Smooth muscle cell of the brain vasculature (primary cell): Measurements from ENCODE around the gene MYPN.

Experiments
- DNase-seq: peaks from one replicate; pipeline ENCODE4 v3.0.0-alpha.2; 2012; ENCODE audit warnings: low read depth, low spot score

MYPN gene

GRCh38 chr10:68088740-68089139 is 20.5 kb upstream of the MYPN start:
- no peak for DNase-seq

- no peak for DNase-seq
These were observed 18.7 kb upstream of the MYPN start for GRCh38 chr10:68090586-68090985.

GRCh38 chr10:68092512-68092911 is 16.8 kb upstream of the MYPN start:
- no peak for DNase-seq

DNA sequence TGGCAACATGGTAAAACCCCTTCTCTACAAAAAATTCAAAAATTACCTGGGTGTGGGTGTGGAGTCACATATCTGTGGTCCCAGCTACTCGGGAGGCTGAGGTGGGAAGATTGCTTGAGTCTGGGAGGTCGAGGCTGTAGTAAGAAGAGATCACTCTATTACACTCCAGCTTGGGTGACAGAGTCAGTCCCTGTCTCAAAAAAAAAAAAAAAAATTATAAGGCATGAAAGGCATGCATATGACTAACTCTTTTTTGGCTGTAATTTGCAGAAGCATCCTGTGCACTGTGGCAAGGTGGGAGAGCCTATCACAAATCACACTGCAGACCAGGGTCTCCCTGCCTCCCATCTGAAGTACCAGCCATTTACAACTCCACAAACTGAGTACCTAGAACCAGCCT is 14.1 kb upstream of the MYPN start:
- no peak for DNase-seq

DNA sequence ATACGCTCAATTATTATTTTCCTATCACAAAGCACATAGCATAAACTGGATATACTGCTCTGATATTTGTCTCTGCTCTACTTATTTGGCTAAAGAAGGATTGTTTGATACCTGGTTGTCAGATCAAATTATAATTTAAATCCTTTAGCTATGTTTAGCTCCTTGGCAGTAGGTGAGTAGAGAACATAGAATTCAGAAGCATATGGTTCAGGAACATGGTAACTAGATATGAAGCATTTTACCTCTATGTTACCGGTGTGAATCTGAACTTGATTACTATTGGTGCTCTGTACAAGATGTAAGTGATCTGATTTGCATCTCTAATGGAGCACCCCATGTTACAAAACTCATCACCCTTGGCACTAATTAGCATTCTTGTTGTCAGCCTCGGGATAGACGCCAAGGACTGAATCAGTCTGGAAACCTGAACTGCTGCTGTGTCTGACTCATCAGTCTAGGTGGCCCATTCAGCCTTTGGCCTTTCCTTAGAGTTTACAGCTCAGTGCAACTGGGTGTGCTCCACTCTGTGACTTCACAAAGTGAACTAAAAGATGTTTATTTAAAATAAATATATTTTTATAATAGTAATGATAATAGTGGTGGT is 12.3 kb upstream of the MYPN start:
- peak; percentile 57 for DNase-seq

DNA sequence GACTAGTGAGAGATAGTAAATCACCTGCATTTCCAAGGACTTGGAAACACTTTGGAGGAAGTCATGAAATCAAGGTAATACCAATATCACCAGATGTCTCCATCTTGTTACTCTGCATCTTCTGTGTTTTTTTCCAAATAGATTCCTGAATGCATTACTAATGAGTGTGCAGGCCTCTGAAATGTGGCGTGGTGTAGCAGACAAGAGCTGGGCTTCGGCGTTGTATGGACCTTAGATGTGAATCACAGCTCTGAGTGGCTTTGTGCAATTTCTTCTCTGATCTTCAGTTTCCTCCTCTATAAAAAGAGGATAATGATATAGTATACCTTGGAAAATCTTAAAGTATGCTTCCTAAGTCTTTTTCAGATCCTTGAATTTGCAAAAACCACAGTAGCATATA is 9.6 kb upstream of the MYPN start:
- DNase-seq, result no peak

- DNase-seq, result no peak
These were observed 8.2 kb upstream of the MYPN start for GRCh38 chr10:68101066-68101465.

GRCh38 chr10:68103261-68103878 is 5.9 kb upstream of the MYPN start:
- DNase-seq, result no peak

DNA sequence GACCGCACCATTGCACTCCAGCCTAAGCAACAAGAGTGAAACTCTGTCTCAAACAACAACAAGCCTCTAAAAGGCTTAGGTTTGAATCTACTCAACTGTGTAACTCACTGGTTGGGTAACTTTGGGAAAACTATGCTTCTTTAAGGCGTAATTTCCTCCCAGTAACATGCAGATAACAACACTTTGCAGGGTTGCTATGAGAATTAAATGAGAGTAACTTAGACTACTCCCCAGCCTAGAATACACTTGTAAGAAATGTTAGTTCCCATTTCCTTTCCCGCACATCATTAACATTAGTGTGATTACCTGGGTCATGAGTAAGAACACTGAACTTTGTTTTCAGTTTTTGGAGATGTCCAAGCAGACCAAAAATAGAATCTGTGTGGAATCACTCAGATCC is 5.4 kb upstream of the MYPN start:
- no peak for DNase-seq

GRCh38 chr10:68105820-68106219 is 3.5 kb upstream of the MYPN start:
- no peak for DNase-seq

DNA sequence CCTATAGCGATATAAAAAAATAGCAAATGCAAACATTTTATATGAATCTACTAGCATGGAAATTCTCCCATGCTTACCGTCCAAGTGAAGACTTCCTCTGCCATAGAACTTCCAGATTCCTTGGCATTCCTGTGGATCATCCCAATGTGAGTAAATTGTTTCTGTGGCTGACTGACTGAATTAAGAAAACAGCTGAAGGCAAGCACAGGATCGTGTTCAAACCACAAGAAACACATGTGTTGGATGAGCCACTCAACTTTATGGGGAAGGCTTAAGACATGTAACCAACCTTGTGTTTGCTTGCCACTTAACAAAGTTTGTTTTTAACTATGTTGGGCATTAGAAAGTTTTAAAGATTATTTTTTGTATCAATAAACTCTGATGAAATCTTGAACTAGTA is 2.6 kb upstream of the MYPN start:
- peak; percentile 49 for DNase-seq

DNA sequence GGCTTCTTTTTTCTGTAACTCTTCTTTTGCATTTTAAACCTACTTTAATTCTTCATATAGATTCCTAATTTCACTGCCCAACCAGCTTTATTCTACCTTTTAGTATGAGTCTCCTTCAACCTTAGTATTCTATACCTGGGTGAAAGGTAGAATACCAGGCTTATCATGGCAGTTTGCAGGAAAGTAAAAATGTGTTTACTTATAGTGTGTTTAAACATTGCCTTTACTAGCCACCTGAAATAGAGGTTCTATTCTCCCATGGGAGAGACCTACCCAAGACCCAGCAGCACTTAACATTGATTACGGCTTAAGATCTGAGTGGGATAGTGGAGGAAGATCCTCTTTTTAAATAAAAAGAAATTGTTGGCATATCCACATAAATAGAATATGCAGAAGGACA is 1.6 kb upstream of the MYPN start:
- no peak for DNase-seq

GRCh38 chr10:68108051-68108450 is 1.2 kb upstream of the MYPN start:
- DNase-seq, result no peak

DNA sequence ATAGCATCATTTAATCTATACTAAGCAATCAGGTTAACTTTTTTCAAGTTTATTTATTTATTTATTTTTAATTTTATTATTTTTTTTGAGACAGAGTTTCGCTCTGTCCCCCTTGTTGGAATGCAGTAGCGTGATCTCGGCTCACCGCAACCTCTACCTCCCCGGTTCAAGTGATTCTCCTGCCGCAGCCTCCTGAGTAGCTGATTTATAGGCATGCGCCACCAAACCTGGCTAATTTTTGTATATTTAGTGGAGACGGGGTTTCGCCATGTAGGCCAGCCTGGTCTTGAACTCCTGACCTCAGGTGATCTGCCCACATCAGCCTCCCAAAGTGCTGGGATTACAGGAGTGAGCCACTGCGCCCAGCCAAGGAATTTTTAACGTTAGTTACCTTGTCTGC is 635 bp upstream of the MYPN start:
- no peak for DNase-seq

- no peak for DNase-seq
These were observed 739 bp downstream of the MYPN start for GRCh38 chr10:68110027-68110426.

DNA sequence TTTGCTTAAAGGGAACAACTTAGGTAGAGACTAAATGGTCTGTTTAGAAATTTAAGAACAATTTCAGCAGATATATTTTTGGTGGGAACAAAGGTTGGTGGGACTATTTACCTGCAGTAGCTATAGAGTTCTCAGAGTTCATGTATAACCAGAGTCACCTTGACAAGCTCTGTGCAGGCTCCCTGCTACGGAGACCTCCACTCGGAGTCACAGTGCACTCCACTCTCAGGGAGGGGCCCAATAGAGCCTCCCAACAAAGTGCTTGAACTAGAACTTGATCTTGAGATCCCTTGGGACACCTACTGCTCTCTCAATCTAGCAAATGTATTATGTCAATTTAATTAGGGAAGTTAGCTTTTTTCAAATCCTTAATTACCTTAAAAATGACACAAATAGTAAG is 2.3 kb downstream of the MYPN start:
- no peak for DNase-seq

DNA sequence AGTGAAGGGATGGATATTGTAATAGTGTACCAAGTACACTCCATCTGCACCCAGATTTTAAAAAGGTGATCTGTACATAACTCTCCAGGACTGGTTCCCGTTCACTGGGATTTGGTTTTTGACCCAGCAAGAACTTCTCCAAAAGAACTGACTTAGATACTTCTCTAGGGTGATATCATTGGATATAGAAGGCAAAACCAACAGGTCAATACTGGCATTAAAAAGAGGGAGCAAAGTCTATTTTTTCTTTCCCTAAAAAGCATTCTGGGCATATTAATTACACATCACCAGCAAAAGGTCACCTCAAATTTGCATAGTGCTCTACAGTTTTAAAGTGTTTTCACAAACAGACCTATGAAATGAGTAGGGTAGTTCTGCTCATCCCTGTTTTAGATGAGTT is 3.5 kb downstream of the MYPN start:
- DNase-seq, result no peak

- no peak for DNase-seq
These were observed 9.4 kb downstream of the MYPN start for GRCh38 chr10:68118657-68119056.

GRCh38 chr10:68121020-68121743 is 11.9 kb downstream of the MYPN start:
- DNase-seq, result no peak

- no peak for DNase-seq
These were observed 12.6 kb downstream of the MYPN start for GRCh38 chr10:68121852-68122251.

- no peak for DNase-seq
These were observed 15.4 kb downstream of the MYPN start for GRCh38 chr10:68124718-68125117.

DNA sequence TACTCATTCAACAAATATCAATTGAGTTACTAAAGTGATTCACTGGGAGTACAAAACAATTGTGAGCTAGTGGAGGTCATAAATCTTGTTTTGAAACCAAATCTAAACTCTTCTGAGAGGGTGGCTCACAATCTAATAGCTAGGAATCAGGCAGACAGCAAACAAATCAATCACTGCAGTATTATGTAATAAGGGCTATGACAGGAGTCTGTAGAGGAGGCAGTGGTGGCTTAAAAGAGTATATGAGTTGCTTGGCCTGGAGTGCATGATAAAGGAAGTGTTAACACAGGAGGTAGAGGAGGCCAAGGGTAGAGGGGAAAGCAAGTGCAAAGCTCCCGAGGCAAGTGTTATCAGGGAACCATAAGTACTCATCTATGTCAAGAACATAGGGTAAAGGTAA is 16.5 kb downstream of the MYPN start:
- no peak for DNase-seq

DNA sequence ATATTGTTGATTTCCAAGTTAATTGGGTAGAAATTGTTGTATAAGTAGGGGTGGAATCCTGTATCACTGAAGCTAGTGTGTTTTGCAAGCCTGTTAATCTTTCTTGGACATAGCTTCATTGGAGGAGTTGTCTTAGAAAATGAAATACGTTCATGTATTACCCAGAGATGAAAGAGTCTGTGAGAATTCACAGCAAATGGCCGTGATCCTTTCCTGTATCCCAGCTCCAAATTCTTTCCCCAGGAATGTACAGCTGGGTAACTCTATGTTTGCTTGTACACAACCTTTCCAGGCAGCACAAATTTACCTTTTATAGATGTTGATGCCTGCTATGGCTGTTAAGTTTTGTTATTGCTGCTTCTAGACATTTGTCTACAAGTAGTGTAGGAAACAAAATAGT is 18.7 kb downstream of the MYPN start:
- no peak for DNase-seq
